ENCODE measurements around the gene PRR7. TPM values are rescaled to one million over a fixed set of nuclear protein-coding genes. Genes with fewer than 3 reads are reported as not detected.

The PRR7 gene
- polyA plus RNA-seq, 1 of the 3 experiments (the other 2 are of a cell fraction) = 17.1 TPM

DNA sequence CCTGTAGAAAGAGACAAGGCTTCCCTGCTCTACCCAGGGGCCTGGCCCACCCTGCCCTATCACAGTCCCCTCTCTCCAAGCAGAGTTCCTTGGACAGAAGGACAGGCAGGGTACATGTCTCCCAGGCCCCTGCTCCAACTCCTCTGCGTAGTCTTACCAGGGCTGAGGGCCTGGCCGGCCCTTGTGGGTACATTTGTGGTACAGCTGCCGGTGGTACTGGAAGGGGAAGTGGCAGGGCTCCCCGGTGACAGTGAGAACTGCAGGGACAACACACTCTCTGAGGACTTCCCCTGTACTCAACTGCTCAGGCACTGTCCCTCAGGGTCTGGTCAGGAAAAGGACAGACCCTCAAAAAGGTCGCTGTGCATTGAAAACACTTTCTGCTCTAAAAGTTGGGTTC, 40.8 kb upstream of the PRR7 start:
- Histone ChIP-seq H3K4me3 (ENCODE audit: low read depth in 2 of 2, low read length in 1 of 2) (no peak overlapping the region), H3K4me1 (ENCODE audit: control insufficient read depth in 1 of 2, insufficient read depth in 2 of 2, low read depth in 1 of 2, low read length in 1 of 2) (peaks cover 0 to 28% of the 10 kb centered on the region in 2 experiments; a peak in 1 of 4 replicates), H3F3A (replicated peaks; ENCODE audit: insufficient read depth) (peaks cover 14% of the 10 kb centered on the region), H2AFZ (ENCODE audit: low read depth) (no peak overlapping the region), H3K36me3 (replicated peaks in 1 of 2; ENCODE audit: control insufficient read depth in 1 of 2, insufficient read depth in 2 of 2, low read length in 1 of 2) (no peaks in the 10 kb centered on the region), H3K9me3 (no peaks in the 10 kb centered on the region), H3K9me2 (no peaks in the 10 kb centered on the region), H3K27ac (ENCODE audit: low read depth in 2 of 2, low read length in 1 of 2) (no peak overlapping the region), H3K79me2 (ENCODE audit: insufficient read depth) (no peaks in the 10 kb centered on the region), H3K27me3 (ENCODE audit: insufficient read depth) (no peaks in the 10 kb centered on the region), H3K9ac (no peak overlapping the region), H4K20me1 (ENCODE audit: insufficient read depth) (no peaks in the 10 kb centered on the region), H3K4me2 (no peak overlapping the region)
- whole genome bisulfite sequencing (ENCODE audit: low lambda C conversion rate) = no CpG with 5 or more reads among the region's 5 CpGs
- no peak for TF ChIP-seq RXRA (IDR thresholded peaks at IDR 0.05; ENCODE audit: borderline replicate concordance, low read depth)
- TF ChIP-seq TCF12 (IDR thresholded peaks at IDR 0.05) = no peak
- TF ChIP-seq ELF1 (IDR thresholded peaks at IDR 0.05) = no peak
- no peak for TF ChIP-seq GABPA (IDR thresholded peaks at IDR 0.05; ENCODE audit: low read depth)
- TF ChIP-seq MXI1 (IDR thresholded peaks at IDR 0.05; ENCODE audit: low read depth, low read length) = no peak
- no peak for TF ChIP-seq TAF1 (IDR thresholded peaks at IDR 0.05; ENCODE audit: borderline replicate concordance, low read depth, low read length)
- no peak for TF ChIP-seq ZBTB33 (IDR thresholded peaks at IDR 0.05; ENCODE audit: borderline replicate concordance, low read depth)
- ChIA-PET POLR2A (interaction anchor here (2.3 to 4.6 kb wide), 3 partner anchors 40 to 52 kb away, joined by 8 to 72 read pairs (median 46); partner anchors contain the start of gene PRR7), CTCF (interaction anchor here (1.6 to 9.7 kb wide), 10 partner anchors 10 to 97 kb away, joined by 10 to 375 read pairs (median 92); partner anchors contain the start of genes GRK6, LMAN2, PDLIM7 and PRR7)
- no peak for DNase-seq

DNA sequence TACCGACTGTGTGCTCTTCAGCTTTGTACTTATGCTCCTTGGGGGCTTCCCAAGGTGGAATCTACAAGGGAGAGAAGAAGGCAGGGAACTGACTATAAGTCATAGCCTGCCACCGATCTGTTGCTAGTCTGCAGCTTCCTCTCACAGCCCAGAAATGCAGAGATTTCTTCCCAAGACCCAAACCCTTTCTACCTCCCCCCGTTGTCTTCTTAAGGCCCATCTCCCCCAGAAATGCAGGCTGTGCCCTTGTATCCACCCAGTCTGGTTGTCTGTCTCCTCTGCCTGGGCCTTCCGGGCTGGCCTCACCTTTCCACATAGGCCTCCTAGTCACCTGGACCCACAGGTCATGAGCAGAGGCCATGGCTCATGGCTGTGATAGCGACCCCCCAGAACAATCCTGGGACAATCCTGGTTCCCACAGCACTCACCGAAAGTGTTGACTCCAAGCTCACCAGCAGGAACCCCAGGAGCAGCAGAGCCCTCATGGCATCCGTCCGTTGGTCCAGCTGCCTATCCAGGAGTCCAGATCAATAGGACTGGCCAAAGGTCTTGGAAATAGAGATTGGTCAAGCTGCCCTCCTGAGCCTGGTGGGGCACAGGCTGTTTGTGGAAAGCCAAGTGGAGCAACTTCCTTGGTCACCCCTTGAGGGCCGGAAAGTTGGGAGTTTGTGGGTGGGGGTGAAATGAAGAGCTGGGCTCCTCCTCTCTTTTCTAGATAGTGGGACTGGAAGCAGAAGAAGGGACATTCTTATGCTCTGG, 37.4 kb upstream of the PRR7 start, which contains the start of gene F12:
F12 (minus strand) TSS at position 522 of the 759 bp plus-strand sequence; CDS start at position 485, 37 bp downstream.
- no peak for DNase-seq
- Histone ChIP-seq H3K4me2 (no peak within 1 kb of the TSS), H3K27me3 (ENCODE audit: insufficient read depth) (no peaks in the 10 kb centered on the region), H3K4me3 (ENCODE audit: low read depth in 2 of 2, low read length in 1 of 2) (no peak within 1 kb of the TSS), H4K20me1 (ENCODE audit: insufficient read depth) (no peaks in the 10 kb centered on the region), H3K36me3 (replicated peaks in 1 of 2; ENCODE audit: control insufficient read depth in 1 of 2, insufficient read depth in 2 of 2, low read length in 1 of 2) (no peaks in the 10 kb centered on the region), H3K9ac (no peak within 1 kb of the TSS), H3K79me2 (ENCODE audit: insufficient read depth) (no peaks in the 10 kb centered on the region), H3K9me3 (no peaks in the 10 kb centered on the region), H3K27ac (ENCODE audit: low read depth in 2 of 2, low read length in 1 of 2) (no peak within 1 kb of the TSS), H3K4me1 (ENCODE audit: control insufficient read depth in 1 of 2, insufficient read depth in 2 of 2, low read depth in 1 of 2, low read length in 1 of 2) (peaks cover 0 to 12% of the 10 kb centered on the region in 2 experiments; a peak in 1 of 4 replicates), H2AFZ (ENCODE audit: low read depth) (no peak within 1 kb of the TSS), H3K9me2 (no peaks in the 10 kb centered on the region), H3F3A (replicated peaks; ENCODE audit: insufficient read depth) (peaks cover 7% of the 10 kb centered on the region)
- 64% methylated on average over 6 of the region's 9 CpGs for WGBS (ENCODE audit: low lambda C conversion rate)
- CTCF ChIA-PET = interaction anchor here (0.9 to 9.7 kb wide), 6 partner anchors 12 to 92 kb away, joined by 3 to 375 read pairs (median 6); no protein-coding TSS in a partner anchor
- POLR2A ChIA-PET = interaction anchor here (0.9 kb wide), 1 partner anchor 38 kb away, joined by 3 read pairs; no protein-coding TSS in a partner anchor
- TF ChIP-seq ZBTB33 (IDR thresholded peaks at IDR 0.05; ENCODE audit: borderline replicate concordance, low read depth) = no peak
- no peak for TF ChIP-seq MEF2A (IDR thresholded peaks at IDR 0.05; ENCODE audit: borderline replicate concordance, low read depth)
- TF ChIP-seq, protein P1, sequence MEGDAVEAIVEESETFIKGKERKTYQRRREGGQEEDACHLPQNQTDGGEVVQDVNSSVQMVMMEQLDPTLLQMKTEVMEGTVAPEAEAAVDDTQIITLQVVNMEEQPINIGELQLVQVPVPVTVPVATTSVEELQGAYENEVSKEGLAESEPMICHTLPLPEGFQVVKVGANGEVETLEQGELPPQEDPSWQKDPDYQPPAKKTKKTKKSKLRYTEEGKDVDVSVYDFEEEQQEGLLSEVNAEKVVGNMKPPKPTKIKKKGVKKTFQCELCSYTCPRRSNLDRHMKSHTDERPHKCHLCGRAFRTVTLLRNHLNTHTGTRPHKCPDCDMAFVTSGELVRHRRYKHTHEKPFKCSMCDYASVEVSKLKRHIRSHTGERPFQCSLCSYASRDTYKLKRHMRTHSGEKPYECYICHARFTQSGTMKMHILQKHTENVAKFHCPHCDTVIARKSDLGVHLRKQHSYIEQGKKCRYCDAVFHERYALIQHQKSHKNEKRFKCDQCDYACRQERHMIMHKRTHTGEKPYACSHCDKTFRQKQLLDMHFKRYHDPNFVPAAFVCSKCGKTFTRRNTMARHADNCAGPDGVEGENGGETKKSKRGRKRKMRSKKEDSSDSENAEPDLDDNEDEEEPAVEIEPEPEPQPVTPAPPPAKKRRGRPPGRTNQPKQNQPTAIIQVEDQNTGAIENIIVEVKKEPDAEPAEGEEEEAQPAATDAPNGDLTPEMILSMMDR (IDR thresholded peaks at IDR 0.05) = no peak
- TF ChIP-seq, protein P2, sequence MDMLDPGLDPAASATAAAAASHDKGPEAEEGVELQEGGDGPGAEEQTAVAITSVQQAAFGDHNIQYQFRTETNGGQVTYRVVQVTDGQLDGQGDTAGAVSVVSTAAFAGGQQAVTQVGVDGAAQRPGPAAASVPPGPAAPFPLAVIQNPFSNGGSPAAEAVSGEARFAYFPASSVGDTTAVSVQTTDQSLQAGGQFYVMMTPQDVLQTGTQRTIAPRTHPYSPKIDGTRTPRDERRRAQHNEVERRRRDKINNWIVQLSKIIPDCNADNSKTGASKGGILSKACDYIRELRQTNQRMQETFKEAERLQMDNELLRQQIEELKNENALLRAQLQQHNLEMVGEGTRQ (IDR thresholded peaks at IDR 0.05; ENCODE audit: borderline replicate concordance, low read depth, low read length) = no peak
- no peak for TF ChIP-seq GATA2 (CRISPR knock-in tag; IDR thresholded peaks at IDR 0.05)
- no peak for TF ChIP-seq TCF12 (IDR thresholded peaks at IDR 0.05)
- no peak for TF ChIP-seq RCOR1 (IDR thresholded peaks at IDR 0.05; ENCODE audit: low read length)
- TF ChIP-seq RAD21 (IDR thresholded peaks at IDR 0.05; ENCODE audit: low read length) = no peak
- TF ChIP-seq SMC3 (IDR thresholded peaks at IDR 0.05; ENCODE audit: low read depth, low read length) = no peak
- TF ChIP-seq NFIC (IDR thresholded peaks at IDR 0.05; ENCODE audit: borderline replicate concordance) = no peak
- no peak for TF ChIP-seq EP300 (IDR thresholded peaks at IDR 0.05; ENCODE audit: borderline replicate concordance in 1 of 2, low read depth in 1 of 2, low read length in 1 of 2)
- no peak for TF ChIP-seq GABPA (IDR thresholded peaks at IDR 0.05; ENCODE audit: low read depth)

All from SK-N-SH (cell line).